H9 (cell line): ENCODE data around the gene RAB11A. TPM values are rescaled to one million over a fixed set of nuclear protein-coding genes. Genes with fewer than 3 reads are reported as not detected.

ENCODE experiments used
- DNase-seq: peaks from one replicate; pipeline ENCODE4 v3.0.0-alpha.2; 2017
- H2AFZ ChIP-seq: one replicate; pipeline ENCODE4 v1.6.1; 2013; ENCODE audit warnings: mild to moderate bottlenecking, low read length, control low read depth, moderate library complexity
- H2AK5ac ChIP-seq: 2 replicates; pipeline ENCODE4 v1.6.1; 2013; ENCODE audit warnings: low read length, control low read depth, mixed read lengths; ENCODE audit not compliant: insufficient read length
- H2BK120ac ChIP-seq: one replicate; pipeline ENCODE4 v1.6.1; 2013; ENCODE audit warnings: low read depth, mild to moderate bottlenecking, low read length, control low read depth, inconsistent platforms; ENCODE audit not compliant: poor library complexity, severe bottlenecking
- H2BK12ac ChIP-seq: 2 replicates; pipeline ENCODE4 v1.6.1; 2013; ENCODE audit warnings: low read length, control low read depth, mixed read lengths, low read depth; ENCODE audit not compliant: insufficient read length
- H2BK15ac ChIP-seq: 2 replicates; pipeline ENCODE4 v1.6.1; 2013; ENCODE audit warnings: low read depth, low read length, control low read depth
- H2BK20ac ChIP-seq: one replicate; pipeline ENCODE4 v1.6.1; 2013; ENCODE audit warnings: low read depth, mild to moderate bottlenecking, low read length, control low read depth, inconsistent platforms; ENCODE audit not compliant: poor library complexity, severe bottlenecking
- H2BK5ac ChIP-seq: 2 replicates; pipeline ENCODE4 v1.6.1; 2013; ENCODE audit warnings: low read length, control low read depth, mixed read lengths; ENCODE audit not compliant: insufficient read length
- H3K14ac ChIP-seq: 2 replicates; pipeline ENCODE4 v1.6.1; 2013; ENCODE audit warnings: low read length, control low read depth; ENCODE audit not compliant: insufficient read depth
- H3K18ac ChIP-seq: 2 replicates; pipeline ENCODE4 v1.6.1; 2013; ENCODE audit warnings: low read depth, mild to moderate bottlenecking, mixed read lengths, low read length, control low read depth; ENCODE audit not compliant: insufficient read length
- H3K23ac ChIP-seq: 2 replicates; pipeline ENCODE4 v1.6.1; 2013; ENCODE audit warnings: low read length, control low read depth, mixed read lengths, low read depth; ENCODE audit not compliant: insufficient read length
- H3K23me2 ChIP-seq: 2 replicates; pipeline ENCODE4 v1.6.1; 2013; ENCODE audit warnings: low read depth, mild to moderate bottlenecking, mixed read lengths, low read length, control low read depth; ENCODE audit not compliant: insufficient read length, poor library complexity, severe bottlenecking
- H3K27ac ChIP-seq: 2 replicates; pipeline ENCODE4 v1.5.1; 2013; ENCODE audit warnings: low read length, control low read depth, mixed read lengths, low read depth; ENCODE audit not compliant: insufficient read length
- H3K27me3 ChIP-seq: 2 replicates; pipeline ENCODE4 v1.6.1; 2013; ENCODE audit warnings: low read length, control low read depth, inconsistent platforms; ENCODE audit not compliant: insufficient read depth
- H3K4ac ChIP-seq: 2 replicates; pipeline ENCODE4 v1.6.1; 2013; ENCODE audit warnings: low read depth, mild to moderate bottlenecking, control low read depth, inconsistent platforms, low read length, moderate library complexity
- H3K4me1 ChIP-seq: 2 replicates; pipeline ENCODE4 v1.6.1; 2013; ENCODE audit warnings: low read length, control low read depth, inconsistent platforms; ENCODE audit not compliant: insufficient read depth
- H3K4me2 ChIP-seq: 2 replicates; pipeline ENCODE4 v1.6.1; 2013; ENCODE audit warnings: low read length, control low read depth, mixed read lengths; ENCODE audit not compliant: insufficient read length, insufficient read depth
- H3K56ac ChIP-seq: 2 replicates; pipeline ENCODE4 v1.6.1; 2013; ENCODE audit warnings: low read depth, mild to moderate bottlenecking, mixed read lengths, low read length, control low read depth; ENCODE audit not compliant: insufficient read length
- H3K79me1 ChIP-seq: 2 replicates; pipeline ENCODE4 v1.6.1; 2013; ENCODE audit warnings: low read depth, mild to moderate bottlenecking, moderate library complexity, low read length, control low read depth, inconsistent platforms; ENCODE audit not compliant: insufficient read depth, poor library complexity, severe bottlenecking
- H3K79me2 ChIP-seq: 2 replicates; pipeline ENCODE4 v1.6.1; 2013; ENCODE audit warnings: low read length, control low read depth, inconsistent platforms; ENCODE audit not compliant: insufficient read depth
- H3K9ac ChIP-seq: 2 replicates; pipeline ENCODE4 v1.6.1; 2013; ENCODE audit warnings: low read length, control low read depth, mixed read lengths; ENCODE audit not compliant: insufficient read length; ENCODE audit errors: extremely low read depth
- H3K9me3 ChIP-seq: one replicate; pipeline ENCODE4 v1.6.1; 2013; ENCODE audit warnings: low read depth, low read length, inconsistent platforms; ENCODE audit not compliant: control insufficient read depth
- H3T11ph ChIP-seq: one replicate; pipeline ENCODE4 v1.6.1; 2013; ENCODE audit warnings: mild to moderate bottlenecking, low read length, control low read depth, inconsistent platforms
- H4K20me1 ChIP-seq: one replicate; pipeline ENCODE4 v1.6.1; 2013; ENCODE audit not compliant: control insufficient read depth, insufficient read length, insufficient read depth
- H4K5ac ChIP-seq: 2 replicates; pipeline ENCODE4 v1.6.1; 2013; ENCODE audit warnings: low read depth, mild to moderate bottlenecking, mixed read lengths, low read length, control low read depth; ENCODE audit not compliant: insufficient read length
- H4K8ac ChIP-seq: replicated peaks from 2 replicates; pipeline ENCODE4 v1.6.1; 2013; ENCODE audit warnings: low read length, control low read depth, mixed read lengths, low read depth; ENCODE audit not compliant: insufficient read length
- H4K91ac ChIP-seq: 2 replicates; pipeline ENCODE4 v1.6.1; 2013; ENCODE audit warnings: low read depth, mild to moderate bottlenecking, moderate library complexity, mixed read lengths, low read length, control low read depth; ENCODE audit not compliant: insufficient read length
- H3K27ac Mint-ChIP-seq, 3 experiments: 2 replicates in 2 of 3; 3 replicates in 1 of 3; pipeline ENCODE4 v1.8.0; 2020 to 2021; ENCODE audit warnings: mixed read lengths in 3 of 3, mild to moderate bottlenecking in 1 of 3, moderate library complexity in 1 of 3
- H3K27me3 Mint-ChIP-seq: 2 replicates; pipeline ENCODE4 v1.8.0; 2021; ENCODE audit warnings: low read depth, mild to moderate bottlenecking, moderate library complexity, mixed read lengths
- H3K36me3 Mint-ChIP-seq, 3 experiments: 2 replicates in 2 of 3; 3 replicates in 1 of 3; pipeline ENCODE4 v1.8.0; 2020 to 2021; ENCODE audit warnings: low read depth in 3 of 3, mixed read lengths in 3 of 3; ENCODE audit not compliant: insufficient read depth in 1 of 3
- H3K4me1 Mint-ChIP-seq, 2 experiments: 2 replicates each; pipeline ENCODE4 v1.8.0; 2020; ENCODE audit warnings: mixed read lengths in 2 of 2
- H3K4me3 Mint-ChIP-seq, 2 experiments: 2 replicates in 1 of 2; 3 replicates in 1 of 2; pipeline ENCODE4 v1.8.0; 2020 to 2021; ENCODE audit warnings: mild to moderate bottlenecking in 2 of 2, mixed read lengths in 2 of 2, moderate library complexity in 1 of 2
- H3K9me3 Mint-ChIP-seq, 2 experiments: 2 replicates in 1 of 2; 3 replicates in 1 of 2; pipeline ENCODE4 v1.8.0; 2020; ENCODE audit warnings: mild to moderate bottlenecking in 2 of 2, mixed read lengths in 2 of 2, moderate library complexity in 1 of 2
- WGBS: extraction: QIAGEN DNeasy Blood & Tissue Kit; methylation state at CpG from one replicate; pipeline ENCODE4 v1.1.7; 2013; ENCODE audit warnings: missing lambda C conversion rate, low lambda C conversion rate, mixed read lengths; ENCODE audit not compliant: insufficient read length; ENCODE audit errors: extremely low coverage; 5-methylcytosine and 5-hydroxymethylcytosine counted together
- total RNA-seq: library from RNA; stranded (reverse); gene quantifications from 2 replicates; pipeline ENCODE4 v1.2.1, GENCODE V29; 2021
- TF ChIP-seq, protein P1 (sequence below): fragments of 200-600 bp; sonication (generic); conservative IDR thresholded peaks from 3 replicates; pipeline ENCODE4 v1.8.0; 2021; ENCODE audit warnings: antibody characterized with exemption, mild to moderate bottlenecking

Gene RAB11A
- total RNA-seq, 1 experiment from 2014 or later: 217 TPM

DNA sequence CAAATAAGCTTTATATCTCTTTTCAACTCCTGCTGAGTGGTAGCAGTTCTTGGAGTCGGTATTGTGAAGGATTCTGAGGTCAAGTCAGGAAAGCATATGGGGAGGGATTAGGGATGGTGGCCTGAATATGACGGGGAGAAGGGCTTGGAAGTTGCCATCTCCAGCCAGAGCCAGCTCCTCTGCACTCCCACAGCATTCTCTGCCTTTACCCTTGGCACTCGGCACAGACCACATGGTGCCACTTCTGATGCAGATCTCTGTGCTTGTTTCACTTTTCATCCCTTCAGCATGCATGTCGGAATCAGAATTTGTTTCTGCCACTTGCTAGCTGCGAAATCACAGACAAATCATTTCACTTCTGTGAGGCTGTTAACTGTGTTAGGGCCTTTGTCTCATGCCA is 52.5 kb downstream of the RAB11A start:
- Histone ChIP-seq H3K9me3 (no peaks in the 10 kb centered on the region), H3K23me2 (no peaks in the 10 kb centered on the region), H2BK5ac (no peak overlapping the region), H3K14ac (no peak overlapping the region; the same call in 1 of the 2 replicates), H3T11ph (no peak overlapping the region), H3K4ac (no peak overlapping the region), H3K79me2 (no peaks in the 10 kb centered on the region), H4K91ac (no peak overlapping the region), H2BK15ac (no peak overlapping the region), H2AK5ac (no peak overlapping the region), H3K9ac (no peak overlapping the region), H2AFZ (no peak overlapping the region), H4K8ac (no peak overlapping the region), H3K23ac (no peak overlapping the region), H3K18ac (no peak overlapping the region), H3K27me3 (no peaks in the 10 kb centered on the region), H3K27ac (no peak overlapping the region), H3K56ac (no peak overlapping the region), H2BK120ac (no peak overlapping the region), H4K20me1 (no peaks in the 10 kb centered on the region), H2BK20ac (no peak overlapping the region), H3K79me1 (no peaks in the 10 kb centered on the region), H4K5ac (no peak overlapping the region), H3K4me1 (peaks cover 2% of the 10 kb centered on the region; the same call in 1 of the 2 replicates), H3K4me2 (no peak overlapping the region), H2BK12ac (no peak overlapping the region)
- Mint-ChIP-seq H3K9me3 (no peaks in the 10 kb centered on the region), H3K4me3 (no peak overlapping the region), H3K4me1 (peaks cover 27 to 41% of the 10 kb centered on the region in 2 experiments), H3K36me3 (no peaks in the 10 kb centered on the region), H3K27ac (no peak overlapping the region), H3K27me3 (no peaks in the 10 kb centered on the region)
- no peak for DNase-seq
- TF ChIP-seq, protein P1, sequence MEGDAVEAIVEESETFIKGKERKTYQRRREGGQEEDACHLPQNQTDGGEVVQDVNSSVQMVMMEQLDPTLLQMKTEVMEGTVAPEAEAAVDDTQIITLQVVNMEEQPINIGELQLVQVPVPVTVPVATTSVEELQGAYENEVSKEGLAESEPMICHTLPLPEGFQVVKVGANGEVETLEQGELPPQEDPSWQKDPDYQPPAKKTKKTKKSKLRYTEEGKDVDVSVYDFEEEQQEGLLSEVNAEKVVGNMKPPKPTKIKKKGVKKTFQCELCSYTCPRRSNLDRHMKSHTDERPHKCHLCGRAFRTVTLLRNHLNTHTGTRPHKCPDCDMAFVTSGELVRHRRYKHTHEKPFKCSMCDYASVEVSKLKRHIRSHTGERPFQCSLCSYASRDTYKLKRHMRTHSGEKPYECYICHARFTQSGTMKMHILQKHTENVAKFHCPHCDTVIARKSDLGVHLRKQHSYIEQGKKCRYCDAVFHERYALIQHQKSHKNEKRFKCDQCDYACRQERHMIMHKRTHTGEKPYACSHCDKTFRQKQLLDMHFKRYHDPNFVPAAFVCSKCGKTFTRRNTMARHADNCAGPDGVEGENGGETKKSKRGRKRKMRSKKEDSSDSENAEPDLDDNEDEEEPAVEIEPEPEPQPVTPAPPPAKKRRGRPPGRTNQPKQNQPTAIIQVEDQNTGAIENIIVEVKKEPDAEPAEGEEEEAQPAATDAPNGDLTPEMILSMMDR: no peak
- WGBS: no CpG with 5 or more reads among the region's 5 CpGs
